Activated B cell treated with CpG ODN at 0.5 μM for 24 hours (primary cell): Measurements from ENCODE around the gene INTS2. TPM values are rescaled to one million over a fixed set of nuclear protein-coding genes. Genes with fewer than 3 reads are reported as not detected.
"Not testable (repeated sequence)": the region's sequence is repeated elsewhere in the genome, so short reads cannot be mapped to it uniquely, and the experiment has no call there.

Source experiments
- ATAC-seq: fragments of 200-7000 bp; cut with Tn5 transposase; one replicate; pipeline ENCODE4 v1.10.0; 2021; ENCODE audit warnings: low read depth, mild to moderate bottlenecking, moderate library complexity
- CTCF ChIA-PET: fragments of 350-600 bp; sonication (Branson Sonifier 250); formaldehyde crosslinking; loops from one replicate; lab custom pipeline; 2021; ENCODE audit warnings: antibody characterized with exemption; lab: Charles Lee
- POLR2A ChIA-PET: fragments of 350-600 bp; sonication (Branson Sonifier 250); formaldehyde crosslinking; loops from one replicate; lab custom pipeline; 2021; ENCODE audit warnings: antibody characterized with exemption; lab: Charles Lee
- DNase-seq: peaks from one replicate; pipeline ENCODE4 v3.0.0; 2022
- H3K27ac Mint-ChIP-seq: one replicate; pipeline ENCODE4 v1.8.0; 2020; ENCODE audit warnings: mixed read lengths
- H3K27me3 Mint-ChIP-seq: one replicate; pipeline ENCODE4 v1.8.0; 2021; ENCODE audit warnings: mixed read lengths
- H3K36me3 Mint-ChIP-seq: one replicate; pipeline ENCODE4 v1.8.0; 2021; ENCODE audit warnings: low read depth, mixed read lengths
- H3K4me1 Mint-ChIP-seq: one replicate; pipeline ENCODE4 v1.8.0; 2021; ENCODE audit warnings: mixed read lengths
- H3K4me3 Mint-ChIP-seq: one replicate; pipeline ENCODE4 v1.8.0; 2020; ENCODE audit warnings: mild to moderate bottlenecking, mixed read lengths
- H3K9me3 Mint-ChIP-seq: one replicate; pipeline ENCODE4 v1.8.0; 2020; ENCODE audit warnings: mixed read lengths
- intact Hi-C: fragments of 100-400 bp; cut with micrococcal nuclease; formaldehyde crosslinking; loops from one replicate; pipeline ENCODE4 v1.15.1; 2024
- total RNA-seq: library from RNA; stranded (reverse); gene quantifications from 2 replicates; pipeline ENCODE4 v1.2.3, GENCODE V29; 2022
- TF ChIP-seq, protein P1 (sequence below): fragments of 200-600 bp; IDR thresholded peaks from one replicate; pipeline ENCODE4 v1.8.0; 2022; ENCODE audit warnings: antibody characterized with exemption, mild to moderate bottlenecking

INTS2 gene
- total RNA-seq, 1 donor from 2014 or later = 21.4 TPM

DNA sequence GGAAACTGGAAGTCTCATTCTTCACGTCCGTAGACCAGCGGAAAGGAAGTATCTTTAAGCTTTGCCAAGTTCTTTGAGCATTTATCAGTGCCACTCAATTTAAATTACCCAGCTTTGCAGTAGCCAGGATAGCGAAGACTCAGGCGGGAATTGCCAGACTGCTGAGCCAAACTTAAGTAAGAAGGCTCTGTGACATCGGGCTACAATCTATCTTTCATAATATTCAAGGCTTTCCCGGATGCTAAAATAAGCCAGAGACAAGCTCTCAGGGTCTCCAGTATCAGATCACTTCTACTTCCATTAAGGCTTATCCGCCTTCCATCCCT, 64.0 kb downstream of the INTS2 start:
- H3K27me3 Mint-ChIP-seq = no peaks in the 10 kb centered on the region
- CTCF ChIA-PET = no interaction called here
- peak overlapping the region; percentile 94 for H3K4me3 Mint-ChIP-seq
- intact Hi-C loops = loop anchor here (1.0 to 5.0 kb wide), 5 partner anchors 65 to 1186 kb away; partner anchors contain the start of genes BCAS3, MED13 and TANC2
- H3K36me3 Mint-ChIP-seq = peaks cover 16% of the 10 kb centered on the region
- TF ChIP-seq, protein P1, sequence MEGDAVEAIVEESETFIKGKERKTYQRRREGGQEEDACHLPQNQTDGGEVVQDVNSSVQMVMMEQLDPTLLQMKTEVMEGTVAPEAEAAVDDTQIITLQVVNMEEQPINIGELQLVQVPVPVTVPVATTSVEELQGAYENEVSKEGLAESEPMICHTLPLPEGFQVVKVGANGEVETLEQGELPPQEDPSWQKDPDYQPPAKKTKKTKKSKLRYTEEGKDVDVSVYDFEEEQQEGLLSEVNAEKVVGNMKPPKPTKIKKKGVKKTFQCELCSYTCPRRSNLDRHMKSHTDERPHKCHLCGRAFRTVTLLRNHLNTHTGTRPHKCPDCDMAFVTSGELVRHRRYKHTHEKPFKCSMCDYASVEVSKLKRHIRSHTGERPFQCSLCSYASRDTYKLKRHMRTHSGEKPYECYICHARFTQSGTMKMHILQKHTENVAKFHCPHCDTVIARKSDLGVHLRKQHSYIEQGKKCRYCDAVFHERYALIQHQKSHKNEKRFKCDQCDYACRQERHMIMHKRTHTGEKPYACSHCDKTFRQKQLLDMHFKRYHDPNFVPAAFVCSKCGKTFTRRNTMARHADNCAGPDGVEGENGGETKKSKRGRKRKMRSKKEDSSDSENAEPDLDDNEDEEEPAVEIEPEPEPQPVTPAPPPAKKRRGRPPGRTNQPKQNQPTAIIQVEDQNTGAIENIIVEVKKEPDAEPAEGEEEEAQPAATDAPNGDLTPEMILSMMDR = no peak
- POLR2A ChIA-PET = interaction anchor here (0.6 to 1.5 kb wide), 5 partner anchors 9 to 1186 kb away, joined by 3 to 9 read pairs (median 3); partner anchors contain the start of gene BCAS3
- H3K27ac Mint-ChIP-seq = peak overlapping the region; percentile 83
- ATAC-seq = peak; percentile 20
- H3K9me3 Mint-ChIP-seq = no peaks in the 10 kb centered on the region
- H3K4me1 Mint-ChIP-seq = peaks cover 18% of the 10 kb centered on the region
- DNase-seq = no peak

DNA sequence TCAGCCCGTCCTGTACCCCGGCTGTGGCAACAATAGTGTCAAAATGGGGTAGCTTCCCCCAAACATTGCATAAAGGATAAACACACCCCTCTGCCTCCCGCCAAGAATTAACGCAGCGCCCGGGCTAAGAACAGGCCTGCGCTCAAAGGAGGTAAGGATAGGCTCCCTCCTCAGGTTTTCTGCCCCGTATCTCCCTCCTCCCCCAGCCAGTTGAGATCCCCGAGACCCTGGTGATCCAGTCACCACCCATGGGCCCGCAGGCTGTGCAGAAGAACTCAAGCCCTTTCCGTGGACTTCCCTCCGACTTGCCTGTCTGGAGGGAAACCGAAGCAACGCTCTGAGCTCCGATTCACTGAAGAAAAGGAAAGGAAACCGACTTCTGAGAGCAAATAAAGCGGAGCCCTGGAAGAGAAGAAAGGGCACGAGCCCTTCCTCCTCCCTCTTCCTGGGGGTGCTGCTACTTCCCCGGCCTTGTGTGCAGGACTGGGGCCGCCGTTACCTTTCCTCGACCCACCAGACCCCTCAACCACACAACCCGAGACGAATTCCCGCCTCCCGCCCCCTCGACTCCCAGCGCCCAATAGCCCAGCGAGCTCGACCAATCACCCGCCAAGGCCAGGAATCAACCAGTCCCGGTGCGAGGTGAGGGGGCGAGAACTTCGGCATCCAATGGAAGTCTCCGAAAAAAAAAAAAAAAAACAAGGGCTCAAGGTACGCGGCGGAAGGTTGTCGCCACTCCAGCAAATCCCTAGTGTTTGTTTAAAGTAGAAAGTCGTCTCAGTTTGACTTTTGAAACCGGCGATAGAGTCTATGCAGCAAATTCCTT, 64.6 kb downstream of the INTS2 start, which contains the start of gene BRIP1:
Gene BRIP1, minus strand, starts transcription at position 554 of the 826 bp plus-strand sequence. CDS start 1,989 bp downstream, outside the sequence.
- ATAC-seq (peak; percentile 99), DNase-seq (peak; percentile 70)
- Mint-ChIP-seq H3K4me3 (peak within 1 kb of the TSS; percentile 94), H3K27me3 (no peaks in the 10 kb centered on the region), H3K9me3 (no peaks in the 10 kb centered on the region), H3K4me1 (peaks cover 18% of the 10 kb centered on the region), H3K36me3 (peaks cover 13% of the 10 kb centered on the region), H3K27ac (peak within 1 kb of the TSS; percentile 83)
- CTCF ChIA-PET = no interaction called here
- POLR2A ChIA-PET = interaction anchor here (0.6 to 1.5 kb wide), 9 partner anchors 10 to 1186 kb away, joined by 3 to 9 read pairs (median 4); partner anchors contain the start of gene BCAS3
- intact Hi-C loops = loop anchor here (1.0 to 5.0 kb wide), 5 partner anchors 65 to 1186 kb away; partner anchors contain the start of genes BCAS3, MED13 and TANC2
- TF ChIP-seq, protein P1 = no peak

DNA sequence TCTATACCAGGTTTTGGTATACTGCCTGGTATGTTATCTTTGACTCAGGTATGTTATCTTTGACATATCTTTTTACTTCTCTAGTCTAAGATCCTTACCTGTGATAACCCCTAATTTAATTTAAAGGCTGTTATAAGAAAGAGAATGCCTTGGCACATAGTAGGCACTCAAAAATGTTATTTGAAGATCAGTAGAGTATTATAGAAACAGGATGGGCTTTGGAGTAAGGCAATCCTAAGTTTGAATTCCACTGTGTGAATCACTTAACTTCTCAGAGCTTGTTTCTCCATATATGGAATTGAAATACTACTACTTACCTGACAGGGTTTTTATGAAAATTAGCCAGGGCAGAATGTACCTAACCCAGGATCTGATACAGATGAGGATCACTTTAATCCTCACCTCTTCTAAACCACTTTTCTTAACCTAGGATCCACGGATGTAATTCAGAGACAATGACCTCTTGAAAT, 65.6 kb downstream of the INTS2 start:
- DNase-seq = no peak
- ChIA-PET POLR2A (no interaction called here), CTCF (no interaction called here)
- no peak overlapping the region for H3K27ac Mint-ChIP-seq
- H3K4me3 Mint-ChIP-seq = peak overlapping the region; percentile 94
- no peak for ATAC-seq
- no peaks in the 10 kb centered on the region for H3K9me3 Mint-ChIP-seq
- H3K4me1 Mint-ChIP-seq = peaks cover 18% of the 10 kb centered on the region
- intact Hi-C loops = loop anchor here (2.0 to 5.0 kb wide), 3 partner anchors 203 to 1185 kb away; partner anchors contain the start of genes BCAS3, MED13 and TANC2
- H3K36me3 Mint-ChIP-seq = peaks cover 10% of the 10 kb centered on the region
- TF ChIP-seq, protein P1 = no peak
- no peaks in the 10 kb centered on the region for H3K27me3 Mint-ChIP-seq

DNA sequence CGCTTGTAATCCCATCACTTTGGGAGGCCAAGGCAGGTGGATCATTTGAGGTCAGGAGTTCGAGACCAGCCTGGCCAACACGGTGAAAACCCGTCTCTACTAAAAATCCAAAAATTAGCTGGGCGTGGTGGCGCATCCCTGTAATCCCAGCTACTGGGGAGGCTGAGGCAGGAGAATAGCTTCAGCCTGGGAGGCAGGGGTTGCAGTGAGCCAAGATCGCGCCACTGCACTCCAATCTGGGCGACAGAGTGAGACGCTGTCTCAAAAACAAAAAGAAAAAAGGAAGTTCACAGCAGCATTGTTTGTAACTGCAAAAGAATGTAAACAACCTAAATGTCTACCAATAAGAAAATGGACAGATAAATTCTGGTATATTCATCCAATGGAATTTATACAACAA, 67.4 kb downstream of the INTS2 start:
- DNase-seq, H3K9me3 Mint-ChIP-seq, POLR2A ChIA-PET, ATAC-seq, H3K36me3 Mint-ChIP-seq, H3K27me3 Mint-ChIP-seq, CTCF ChIA-PET, H3K4me3 Mint-ChIP-seq, H3K27ac Mint-ChIP-seq: not testable (repeated sequence)
- intact Hi-C loops = loop anchor here (5.0 kb wide), 2 partner anchors 1107 to 1183 kb away; partner anchors contain the start of genes BCAS3 and TANC2
- peaks cover 18% of the 10 kb centered on the region for H3K4me1 Mint-ChIP-seq

DNA sequence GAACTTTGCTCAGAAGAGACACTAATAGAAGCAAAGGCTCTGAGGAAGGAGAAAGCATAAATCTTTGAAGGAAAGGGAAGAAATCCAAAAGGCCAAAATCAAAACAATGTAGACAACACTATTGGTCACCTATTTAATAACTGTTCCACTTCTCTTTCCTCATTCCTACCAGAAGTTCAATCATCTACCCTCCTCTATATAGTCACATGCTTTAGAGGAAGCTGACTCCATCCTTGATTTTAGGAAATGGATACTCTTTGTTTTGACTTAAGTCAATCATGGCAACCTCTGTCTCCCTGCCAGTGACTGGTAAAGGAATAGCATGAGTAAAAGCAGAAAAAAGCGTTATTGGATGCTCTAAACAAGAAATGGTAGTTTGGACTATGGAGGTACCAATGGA, 71.7 kb downstream of the INTS2 start:
- no peaks in the 10 kb centered on the region for H3K27me3 Mint-ChIP-seq
- no peak overlapping the region for H3K4me3 Mint-ChIP-seq
- ChIA-PET CTCF (no interaction called here), POLR2A (no interaction called here)
- H3K9me3 Mint-ChIP-seq = no peaks in the 10 kb centered on the region
- no peaks in the 10 kb centered on the region for H3K4me1 Mint-ChIP-seq
- no peak overlapping the region for H3K27ac Mint-ChIP-seq
- intact Hi-C loops = no loop called here
- no peak for ATAC-seq
- TF ChIP-seq, protein P1 = no peak
- DNase-seq = no peak
- no peaks in the 10 kb centered on the region for H3K36me3 Mint-ChIP-seq
